Glomerular visceral epithelial cell (primary cell): ENCODE results near the gene SETBP1.
A peak's percentile ranks its signal among the peaks of the same experiment; 100 is the strongest.

Experiments used
- DNase-seq: peaks from one replicate; pipeline ENCODE4 v3.0.0-alpha.2; 2016; ENCODE audit errors: extremely low spot score

SETBP1 gene

GRCh38 chr18:44680273-44681075, at the start of gene SETBP1:
Gene SETBP1, plus strand, starts transcription at chr18:44680888. Its CDS starts 20,459 bp downstream, at chr18:44701347.
- peak; percentile 30 for DNase-seq

- no peak for DNase-seq
Observed at GRCh38 chr18:44632469-44633145, 48.1 kb upstream of the SETBP1 start.

- no peak for DNase-seq
Observed at GRCh38 chr18:44635546-44635945, 45.1 kb upstream of the SETBP1 start.

- DNase-seq = no peak
Observed at GRCh38 chr18:44636241-44636640, 44.4 kb upstream of the SETBP1 start.

GRCh38 chr18:44637210-44638033, 43.3 kb upstream of the SETBP1 start:
- peak; percentile 81 for DNase-seq

DNA sequence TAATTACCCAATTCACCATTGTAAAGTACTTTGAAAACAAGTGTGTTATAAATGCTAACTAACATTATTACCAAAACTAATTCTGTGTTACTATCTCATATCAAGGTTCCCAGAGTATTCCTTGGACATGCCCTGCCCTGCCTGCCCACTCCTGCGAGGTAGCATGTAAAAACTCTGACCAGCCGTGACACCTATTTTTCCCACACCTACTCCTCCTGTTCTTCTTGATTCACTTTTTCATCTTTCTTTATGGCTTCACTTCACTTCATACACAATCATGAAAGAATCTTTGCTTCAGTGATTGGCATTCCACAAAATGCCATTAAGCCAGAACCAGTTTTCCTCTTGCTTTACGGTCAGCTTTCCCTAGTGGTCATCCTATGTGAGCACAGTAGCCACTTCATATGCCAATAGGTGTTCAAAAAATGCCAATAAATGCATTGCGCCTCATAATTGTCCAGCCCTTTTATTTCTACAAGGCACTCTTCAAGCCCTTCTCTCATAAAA, 42.6 kb upstream of the SETBP1 start:
- DNase-seq = peak; percentile 47

GRCh38 chr18:44638811-44639210, 41.9 kb upstream of the SETBP1 start:
- no peak for DNase-seq

GRCh38 chr18:44643004-44643403, 37.7 kb upstream of the SETBP1 start:
- DNase-seq = no peak

GRCh38 chr18:44651478-44651877, 29.2 kb upstream of the SETBP1 start:
- DNase-seq = peak; percentile 58

DNA sequence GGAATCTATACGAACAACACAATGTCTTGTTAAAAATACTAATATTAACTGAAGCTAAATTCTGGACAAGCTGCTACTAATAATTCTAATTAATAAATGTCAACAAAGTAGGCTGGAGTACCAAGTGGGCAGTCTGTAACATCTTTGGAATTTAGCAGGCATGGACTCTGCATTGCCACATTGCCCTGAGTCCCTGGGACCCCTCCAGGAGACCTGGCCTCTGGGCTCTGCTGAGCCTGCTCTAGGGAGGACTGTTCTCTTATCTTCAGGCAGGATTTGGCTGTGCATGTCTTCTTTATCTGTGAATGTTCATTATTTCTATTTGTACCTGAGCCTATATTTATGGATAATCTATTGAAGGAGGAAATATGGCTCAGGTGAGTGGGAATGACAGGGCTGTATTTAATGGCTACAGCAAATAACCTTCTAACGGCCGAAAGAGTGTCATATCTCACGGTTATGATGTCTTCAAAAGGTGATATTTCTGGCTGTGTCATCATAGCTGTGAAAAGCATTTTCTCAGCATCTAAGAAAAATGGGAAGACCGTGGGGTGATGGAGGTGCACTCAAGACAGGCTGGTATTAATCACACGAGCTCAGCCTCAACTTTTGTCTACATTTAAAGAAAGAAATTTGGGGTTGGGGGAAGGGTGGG, 28.6 kb upstream of the SETBP1 start:
- no peak for DNase-seq

GRCh38 chr18:44652722-44653121, 28.0 kb upstream of the SETBP1 start:
- no peak for DNase-seq

DNA sequence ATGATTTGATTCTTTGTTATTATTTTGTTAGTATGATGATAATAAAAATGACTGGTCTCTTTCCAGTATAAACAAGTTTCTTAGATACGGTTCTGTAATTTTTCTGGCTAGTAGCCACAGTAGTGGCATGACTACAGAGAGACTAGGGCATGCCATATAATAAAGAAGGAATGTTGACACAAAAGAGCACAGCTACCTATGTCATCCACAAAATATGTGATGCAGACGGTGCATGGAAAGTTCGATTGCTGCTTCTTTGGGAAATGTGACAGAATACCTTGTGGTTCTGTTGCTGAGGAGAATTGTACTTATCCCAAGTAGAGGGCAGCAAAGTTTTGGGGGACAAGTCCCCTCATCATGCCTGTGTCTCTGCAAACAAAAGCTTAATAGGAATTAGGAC, 26.1 kb upstream of the SETBP1 start:
- peak; percentile 79 for DNase-seq

DNA sequence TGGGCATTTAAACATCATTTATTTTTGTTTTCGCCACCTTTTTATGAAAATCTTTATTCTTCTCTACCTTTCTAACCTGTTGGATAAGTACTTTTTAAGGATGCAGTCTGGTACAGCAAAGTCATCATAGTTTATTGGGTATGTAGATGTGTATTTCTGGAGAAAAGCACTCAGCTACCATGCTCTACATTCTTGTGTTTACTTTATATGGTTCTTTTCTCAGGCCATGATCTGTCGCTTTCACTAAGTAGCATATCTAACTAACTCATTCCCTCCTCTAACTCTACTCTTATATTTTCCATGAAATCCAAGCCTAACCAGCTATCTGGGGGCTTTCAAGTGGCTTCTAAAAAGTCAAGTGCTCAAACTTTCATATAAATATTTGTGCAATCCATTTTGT, 25.3 kb upstream of the SETBP1 start:
- DNase-seq = no peak

GRCh38 chr18:44659771-44660170, 20.9 kb upstream of the SETBP1 start:
- no peak for DNase-seq

GRCh38 chr18:44668270-44668975, 12.3 kb upstream of the SETBP1 start:
- no peak for DNase-seq

- no peak for DNase-seq
Observed at GRCh38 chr18:44671914-44672313, 8.8 kb upstream of the SETBP1 start.

- no peak for DNase-seq
Observed at GRCh38 chr18:44672506-44672905, 8.2 kb upstream of the SETBP1 start.

DNA sequence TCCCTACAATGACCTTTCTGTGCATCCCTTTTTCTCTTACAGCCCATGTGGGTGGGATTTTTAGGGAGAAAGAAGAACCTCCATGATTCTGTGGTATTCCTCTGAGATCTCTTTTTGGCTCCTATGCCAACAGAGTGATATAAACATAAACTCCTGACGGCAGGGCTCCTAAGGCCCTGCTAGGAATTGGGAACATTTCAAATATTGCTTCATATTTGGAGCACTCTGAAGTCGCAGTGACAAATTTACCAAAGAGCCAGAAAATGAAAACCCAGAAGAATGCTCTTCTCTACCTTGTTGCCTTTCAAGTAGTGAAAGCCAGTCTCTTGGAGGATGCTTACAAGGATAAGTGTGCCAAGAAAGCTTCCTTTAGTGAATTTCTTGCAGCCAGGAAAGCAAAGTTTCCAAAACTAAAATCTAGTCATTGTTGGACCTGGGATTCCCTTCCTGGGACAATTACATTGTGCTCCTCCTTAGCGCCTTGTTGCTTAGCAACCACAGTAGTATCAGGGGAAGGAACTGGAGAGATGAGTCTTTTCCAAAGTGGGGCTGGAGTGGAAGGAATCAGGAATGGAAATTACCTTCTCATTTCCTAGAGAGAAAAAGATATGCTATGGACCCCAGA, 7.3 kb upstream of the SETBP1 start:
- DNase-seq = no peak

GRCh38 chr18:44677933-44678332, 2.8 kb upstream of the SETBP1 start:
- DNase-seq = no peak

DNA sequence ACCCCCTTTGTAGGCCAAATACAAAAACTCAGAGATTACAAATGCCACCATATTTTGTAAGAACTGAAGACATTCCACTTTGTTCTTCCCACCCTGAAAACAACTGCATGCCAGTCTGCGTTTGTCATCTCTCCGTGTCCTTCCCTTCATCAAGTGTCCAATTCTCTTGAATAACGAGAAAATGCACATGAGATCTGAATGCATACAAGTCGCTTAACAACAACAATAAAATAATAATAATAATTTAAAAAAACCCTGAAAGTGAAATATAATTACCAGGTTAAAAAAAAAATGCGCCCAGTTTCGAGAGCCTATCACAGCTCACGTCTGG, 2.0 kb upstream of the SETBP1 start:
- DNase-seq = no peak
